ENCODE results near the gene NME7. TPM values are rescaled to one million over a fixed set of nuclear protein-coding genes. Genes with fewer than 3 reads are reported as not detected.

The NME7 gene
- total RNA-seq, 1 experiment from 2014 or later, result 13.2 TPM

DNA sequence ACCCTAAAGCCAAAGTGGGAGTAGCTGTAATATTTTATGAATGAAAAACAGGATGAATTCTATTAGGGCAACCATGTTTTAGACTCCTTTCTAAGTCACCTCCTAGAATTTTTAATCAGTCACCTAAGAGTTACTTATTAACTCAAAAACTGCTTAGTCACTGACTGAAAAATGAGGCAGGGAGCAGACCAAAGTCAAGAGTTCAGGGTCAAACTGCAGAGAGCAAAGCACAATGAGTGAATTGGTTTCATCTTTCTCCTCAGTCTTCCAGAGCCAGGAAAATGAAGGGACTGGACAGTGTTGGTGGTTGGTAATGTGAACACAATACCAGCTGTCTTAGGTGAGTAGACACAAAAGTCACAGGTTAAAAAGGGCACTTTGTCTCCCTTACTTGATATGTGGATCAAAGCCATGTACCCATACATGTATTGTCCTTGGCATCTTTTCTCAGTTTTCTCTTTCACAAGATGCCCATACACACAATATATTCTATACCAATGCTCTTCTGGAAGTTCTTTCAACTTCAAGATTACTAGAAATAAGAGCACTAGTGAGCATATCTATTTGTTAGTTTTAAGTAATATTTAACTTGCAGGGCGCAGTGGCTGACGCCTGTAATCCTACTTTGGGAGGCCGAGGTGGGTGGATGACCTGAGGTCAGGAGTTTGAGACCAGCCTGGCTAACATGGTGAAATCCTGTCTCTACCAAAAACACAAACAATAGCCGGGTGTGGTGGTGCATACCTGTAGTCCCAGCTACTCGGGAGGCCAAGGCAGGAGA, 218.9 kb downstream of the NME7 start:
- TF ChIP-seq, protein P1, sequence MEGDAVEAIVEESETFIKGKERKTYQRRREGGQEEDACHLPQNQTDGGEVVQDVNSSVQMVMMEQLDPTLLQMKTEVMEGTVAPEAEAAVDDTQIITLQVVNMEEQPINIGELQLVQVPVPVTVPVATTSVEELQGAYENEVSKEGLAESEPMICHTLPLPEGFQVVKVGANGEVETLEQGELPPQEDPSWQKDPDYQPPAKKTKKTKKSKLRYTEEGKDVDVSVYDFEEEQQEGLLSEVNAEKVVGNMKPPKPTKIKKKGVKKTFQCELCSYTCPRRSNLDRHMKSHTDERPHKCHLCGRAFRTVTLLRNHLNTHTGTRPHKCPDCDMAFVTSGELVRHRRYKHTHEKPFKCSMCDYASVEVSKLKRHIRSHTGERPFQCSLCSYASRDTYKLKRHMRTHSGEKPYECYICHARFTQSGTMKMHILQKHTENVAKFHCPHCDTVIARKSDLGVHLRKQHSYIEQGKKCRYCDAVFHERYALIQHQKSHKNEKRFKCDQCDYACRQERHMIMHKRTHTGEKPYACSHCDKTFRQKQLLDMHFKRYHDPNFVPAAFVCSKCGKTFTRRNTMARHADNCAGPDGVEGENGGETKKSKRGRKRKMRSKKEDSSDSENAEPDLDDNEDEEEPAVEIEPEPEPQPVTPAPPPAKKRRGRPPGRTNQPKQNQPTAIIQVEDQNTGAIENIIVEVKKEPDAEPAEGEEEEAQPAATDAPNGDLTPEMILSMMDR (conservative IDR thresholded peaks at IDR 0.05), result no peak
- H3T11ph ChIP-seq (ENCODE audit: low read length), result no peak overlapping the region
- H3K27ac Mint-ChIP-seq, result peak overlapping the region in 1 of 3 experiments; percentile 18; a peak in 4 of 7 replicates

More for the DNA sequence above, 218.9 kb downstream of the NME7 start:
- Histone ChIP-seq H2AK5ac (ENCODE audit: insufficient read length, low read length) (no peak overlapping the region), H3K27ac (ENCODE audit: insufficient read length, low read depth, low read length) (no peak overlapping the region), H2BK5ac (ENCODE audit: insufficient read length, low read length) (no peak overlapping the region), H2AFZ (ENCODE audit: low read length) (no peak overlapping the region), H3K27me3 (ENCODE audit: insufficient read depth, low read length) (no peaks in the 10 kb centered on the region), H2BK12ac (ENCODE audit: insufficient read length, low read depth, low read length) (no peak overlapping the region), H3K79me1 (ENCODE audit: insufficient read depth, low read depth, low read length, poor library complexity, severe bottlenecking) (no peaks in the 10 kb centered on the region), H3K23me2 (ENCODE audit: insufficient read length, low read depth, low read length, poor library complexity, severe bottlenecking) (no peaks in the 10 kb centered on the region), H3K18ac (ENCODE audit: insufficient read length, low read depth, low read length) (no peak overlapping the region), H3K23ac (ENCODE audit: insufficient read length, low read depth, low read length) (no peak overlapping the region), H3K9ac (ENCODE audit: extremely low read depth, insufficient read length, low read length) (no peak overlapping the region), H2BK20ac (ENCODE audit: low read depth, low read length, poor library complexity, severe bottlenecking) (no peak overlapping the region), H3K4ac (ENCODE audit: low read depth, low read length) (no peak overlapping the region), H3K9me3 (ENCODE audit: control insufficient read depth, low read depth, low read length) (no peaks in the 10 kb centered on the region), H3K56ac (ENCODE audit: insufficient read length, low read depth, low read length) (no peak overlapping the region), H3K14ac (ENCODE audit: insufficient read depth, low read length) (no peak overlapping the region), H4K8ac (replicated peaks; ENCODE audit: insufficient read length, low read depth, low read length) (no peak overlapping the region), H4K20me1 (ENCODE audit: control insufficient read depth, insufficient read depth, insufficient read length) (no peaks in the 10 kb centered on the region), H4K5ac (ENCODE audit: insufficient read length, low read depth, low read length) (no peak overlapping the region), H2BK120ac (ENCODE audit: low read depth, low read length, poor library complexity, severe bottlenecking) (no peak overlapping the region), H3K4me2 (ENCODE audit: insufficient read depth, insufficient read length, low read length) (no peak overlapping the region), H3K4me1 (ENCODE audit: insufficient read depth, low read length) (no peaks in the 10 kb centered on the region), H3K79me2 (ENCODE audit: insufficient read depth, low read length) (no peaks in the 10 kb centered on the region), H4K91ac (ENCODE audit: insufficient read length, low read depth, low read length) (no peak overlapping the region), H2BK15ac (ENCODE audit: low read depth, low read length) (no peak overlapping the region)
- Mint-ChIP-seq H3K9me3 (no peaks in the 10 kb centered on the region), H3K4me1 (peaks cover 3% of the 10 kb centered on the region in 2 experiments; a peak in 1 of 4 replicates), H3K4me3 (no peak overlapping the region), H3K27me3 (ENCODE audit: low read depth) (no peaks in the 10 kb centered on the region), H3K36me3 (ENCODE audit: insufficient read depth in 1 of 3, low read depth in 3 of 3) (no peaks in the 10 kb centered on the region)
- WGBS (ENCODE audit: extremely low coverage, insufficient read length, low lambda C conversion rate), result no CpG with 5 or more reads among the region's 5 CpGs
- DNase-seq, result no peak

Data from H9 (cell line).